Activated CD8-positive, alpha-beta memory T cell treated with anti-CD3 and anti-CD28 coated beads for 4 hours (primary cell): Measurements from ENCODE around the gene CRELD2.

Experiments
- DNase-seq, 2 donors: peaks; one replicate each; pipeline ENCODE4 v3.0.0-alpha.2; 2020; ENCODE audit warnings: low read depth in 2 of 2

CRELD2 gene

DNA sequence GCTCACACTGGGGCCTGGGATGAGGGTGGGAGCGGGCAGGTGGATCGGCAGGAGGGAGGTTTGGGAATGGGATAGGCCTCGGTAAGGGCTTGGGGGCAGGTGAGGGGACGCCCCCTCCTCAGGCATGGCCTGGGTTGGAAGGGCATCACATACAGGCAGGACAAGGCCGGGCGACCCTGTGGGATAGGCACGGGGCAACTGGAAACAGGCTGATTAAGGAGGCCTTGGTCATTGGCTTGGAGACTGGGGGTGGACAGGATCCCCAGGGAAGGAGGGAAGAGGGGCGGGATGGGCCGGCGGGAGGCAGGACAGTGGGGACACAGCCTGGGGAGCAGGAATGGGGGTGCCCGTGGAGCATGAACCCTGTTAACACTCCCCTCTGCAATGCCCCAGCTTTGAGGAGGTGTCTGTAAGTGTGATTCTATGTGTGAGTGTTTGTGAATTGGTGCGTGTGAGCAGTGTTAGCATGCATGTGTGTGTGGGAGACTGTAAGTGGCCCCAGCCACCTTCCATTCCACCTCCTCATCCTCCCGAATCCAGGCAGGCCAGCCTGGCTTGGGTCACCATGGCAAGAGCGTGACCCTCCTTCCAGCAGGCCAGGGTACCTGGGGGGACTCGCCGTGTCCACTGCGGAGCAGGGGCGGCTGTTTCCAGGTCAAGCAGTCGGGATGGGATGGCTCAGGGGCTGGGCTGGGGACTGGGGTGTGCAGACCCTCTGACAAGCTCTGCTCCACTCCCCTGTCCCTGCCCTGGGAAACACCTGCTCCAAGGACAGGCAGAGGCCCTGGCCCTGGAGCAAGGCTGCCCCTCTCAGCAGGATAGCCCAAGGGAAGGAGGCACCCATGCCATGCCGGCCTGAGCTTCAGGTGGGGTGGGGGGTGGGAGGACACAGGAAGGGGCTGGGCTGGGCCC is 38.7 kb downstream of the CRELD2 start:
- DNase-seq = no peak

DNA sequence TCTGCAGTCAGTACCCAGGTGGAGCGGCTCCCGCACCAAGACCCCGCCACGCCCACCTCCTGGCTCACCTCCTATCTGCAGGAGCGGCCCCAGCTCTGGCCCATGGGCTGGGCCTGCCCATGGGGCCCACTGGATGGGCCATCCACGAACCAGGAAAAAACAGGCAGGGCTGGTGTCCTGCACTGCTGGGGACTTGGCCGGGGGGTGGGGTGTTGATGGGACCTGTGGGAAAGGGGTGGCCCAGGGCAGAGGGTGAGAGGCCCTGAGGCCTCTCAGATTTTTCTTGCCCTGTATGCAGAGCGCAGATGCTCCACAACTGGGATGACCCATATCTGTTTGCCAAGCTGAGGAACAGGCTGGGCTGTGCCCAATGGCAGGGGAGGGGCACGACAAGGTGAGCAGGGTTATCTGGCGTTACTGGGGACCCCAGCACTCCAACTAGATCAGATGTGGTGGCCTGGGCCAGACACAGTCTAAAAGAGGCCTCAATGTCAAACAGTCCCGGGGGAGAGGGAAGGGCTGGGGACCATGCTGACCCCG is 39.5 kb downstream of the CRELD2 start:
- DNase-seq = no peak

DNA sequence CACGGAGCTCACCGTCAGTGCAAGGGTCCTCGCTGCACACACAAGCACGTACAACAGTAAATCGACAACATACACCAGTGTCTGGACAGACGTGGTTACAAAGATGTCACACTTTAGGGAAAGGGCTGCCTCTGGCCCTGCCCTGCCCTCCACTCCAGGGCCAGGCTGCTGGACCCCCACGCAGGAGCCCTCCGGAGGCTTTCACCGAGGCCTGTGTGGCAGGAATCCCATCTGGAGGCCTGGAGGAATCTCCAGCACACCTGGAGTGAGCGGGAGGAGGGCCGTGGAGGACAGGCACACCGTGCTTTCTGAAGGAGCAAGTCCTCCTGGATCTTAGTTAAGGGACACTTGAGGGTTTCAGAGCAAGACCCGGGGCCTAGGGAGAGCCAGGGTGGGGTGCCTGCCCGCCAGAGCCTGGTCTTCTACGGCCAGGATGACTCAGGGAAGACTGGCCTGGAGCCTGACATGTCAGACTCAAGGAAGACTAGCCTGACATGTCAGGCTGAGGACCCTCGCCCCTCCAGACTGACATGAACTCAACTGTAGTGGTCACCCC is 40.0 kb downstream of the CRELD2 start:
- no peak for DNase-seq

DNA sequence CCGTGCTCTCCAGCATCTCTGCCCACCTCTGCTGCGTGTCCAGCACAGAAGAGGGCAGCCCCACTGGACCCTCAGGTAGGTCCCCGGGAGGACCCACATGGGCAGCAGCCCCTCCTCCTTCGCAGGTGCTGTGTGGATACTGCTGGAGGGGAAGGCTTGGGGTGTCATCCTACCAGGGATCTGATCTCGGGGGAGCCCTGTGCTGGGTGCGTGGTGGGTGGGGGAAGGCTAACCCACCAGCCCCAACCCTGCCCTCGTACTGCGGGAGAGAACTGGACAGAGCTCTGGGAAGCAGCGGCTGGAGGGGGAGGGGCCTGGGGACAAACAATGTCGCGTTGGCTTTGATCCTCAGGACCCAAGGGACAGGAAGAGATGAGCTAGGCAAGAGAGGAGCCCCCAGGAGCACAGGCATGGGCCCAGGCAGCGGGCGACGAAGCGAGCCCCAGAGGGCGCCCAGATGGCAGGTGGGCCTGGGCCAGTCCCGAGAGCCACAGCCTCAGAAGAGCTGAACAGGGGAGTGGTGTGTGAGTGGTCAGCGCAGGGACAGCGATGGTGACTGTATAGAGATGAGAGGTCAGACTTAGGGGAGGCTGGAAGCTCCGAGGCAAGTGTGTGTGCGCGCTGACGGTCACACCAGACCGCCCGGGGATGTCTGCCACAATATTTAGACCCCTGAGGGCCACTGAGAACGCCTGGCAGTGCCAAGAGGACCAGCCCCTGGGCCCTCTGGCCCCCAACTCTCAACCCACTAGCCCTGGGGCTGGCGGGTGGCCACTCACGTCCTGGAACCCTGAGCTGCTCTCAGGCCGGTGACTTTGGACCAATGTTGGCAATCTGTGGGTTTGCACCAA is 40.7 kb downstream of the CRELD2 start:
- no peak for DNase-seq

DNA sequence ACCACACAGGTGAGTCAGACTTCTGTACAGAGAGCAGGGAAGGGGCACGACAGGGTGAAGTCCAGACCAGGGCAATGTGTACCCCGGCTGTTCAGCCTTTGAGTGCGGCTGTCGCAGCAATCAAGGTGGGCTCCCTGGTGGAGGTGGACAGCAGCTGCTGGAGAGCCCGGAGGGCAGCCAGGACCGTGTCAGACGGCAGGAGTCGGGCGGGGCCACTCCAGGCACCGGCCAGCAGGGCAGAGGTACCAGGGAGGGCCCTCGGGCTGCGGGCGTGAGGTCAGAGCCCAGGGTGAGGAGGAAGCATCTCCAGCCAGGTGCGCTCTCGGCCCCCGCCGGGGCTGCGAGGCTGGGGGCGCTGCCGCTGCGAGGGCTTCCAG is 41.3 kb downstream of the CRELD2 start:
- no peak for DNase-seq

DNA sequence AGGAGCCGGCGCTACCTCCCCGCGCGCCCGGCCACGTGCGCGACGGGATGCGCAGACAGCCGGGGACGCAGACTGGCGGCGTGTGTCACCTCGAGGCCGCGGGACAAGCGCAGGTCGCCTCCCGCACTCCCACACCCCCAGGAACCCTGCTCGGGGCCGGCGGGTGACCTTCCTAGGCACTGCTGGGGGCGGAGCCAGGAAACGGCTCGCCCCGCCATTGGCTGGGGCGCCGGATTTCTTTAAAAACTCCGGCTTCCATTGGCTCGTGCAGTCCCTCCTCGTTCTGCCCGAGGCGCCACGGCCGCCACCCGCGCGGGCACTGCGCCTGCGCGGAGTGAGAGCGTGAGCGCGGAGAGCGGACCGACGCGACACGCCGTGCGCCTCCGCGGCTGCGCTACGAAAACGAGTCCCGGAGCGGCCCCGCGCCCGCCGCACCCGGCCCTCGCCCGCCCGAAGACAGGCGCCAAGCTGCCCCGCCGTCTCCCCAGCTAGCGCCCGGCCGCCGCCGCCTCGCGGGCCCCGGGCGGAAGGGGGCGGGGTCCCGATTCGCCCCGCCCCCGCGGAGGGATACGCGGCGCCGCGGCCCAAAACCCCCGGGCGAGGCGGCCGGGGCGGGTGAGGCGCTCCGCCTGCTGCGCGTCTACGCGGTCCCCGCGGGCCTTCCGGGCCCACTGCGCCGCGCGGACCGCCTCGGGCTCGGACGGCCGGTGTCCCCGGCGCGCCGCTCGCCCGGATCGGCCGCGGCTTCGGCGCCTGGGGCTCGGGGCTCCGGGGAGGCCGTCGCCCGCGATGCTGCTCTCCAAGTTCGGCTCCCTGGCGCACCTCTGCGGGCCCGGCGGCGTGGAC is 41.9 kb downstream of the CRELD2 start, which contains the start of gene PIM3:
Gene PIM3, plus strand, starts transcription at position 614 of the 846 bp plus-strand sequence. Its CDS starts 176 bp downstream, at position 790.
- peak; percentile 87 to 92 for DNase-seq

DNA sequence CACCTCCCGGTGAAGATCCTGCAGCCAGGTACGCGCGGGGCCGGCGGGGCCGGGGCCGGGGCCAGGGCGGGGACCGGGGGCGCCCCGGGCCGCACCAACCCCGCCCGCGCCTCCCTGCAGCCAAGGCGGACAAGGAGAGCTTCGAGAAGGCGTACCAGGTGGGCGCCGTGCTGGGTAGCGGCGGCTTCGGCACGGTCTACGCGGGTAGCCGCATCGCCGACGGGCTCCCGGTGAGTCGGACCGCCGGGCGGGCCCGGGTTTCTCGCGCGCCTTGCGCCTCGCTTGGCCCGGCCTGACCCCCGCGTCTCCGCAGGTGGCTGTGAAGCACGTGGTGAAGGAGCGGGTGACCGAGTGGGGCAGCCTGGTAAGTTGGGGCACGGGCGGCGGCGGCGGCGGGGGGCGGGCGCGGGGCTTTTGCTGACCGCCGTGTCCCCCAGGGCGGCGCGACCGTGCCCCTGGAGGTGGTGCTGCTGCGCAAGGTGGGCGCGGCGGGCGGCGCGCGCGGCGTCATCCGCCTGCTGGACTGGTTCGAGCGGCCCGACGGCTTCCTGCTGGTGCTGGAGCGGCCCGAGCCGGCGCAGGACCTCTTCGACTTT is 42.7 kb downstream of the CRELD2 start:
- no peak for DNase-seq

DNA sequence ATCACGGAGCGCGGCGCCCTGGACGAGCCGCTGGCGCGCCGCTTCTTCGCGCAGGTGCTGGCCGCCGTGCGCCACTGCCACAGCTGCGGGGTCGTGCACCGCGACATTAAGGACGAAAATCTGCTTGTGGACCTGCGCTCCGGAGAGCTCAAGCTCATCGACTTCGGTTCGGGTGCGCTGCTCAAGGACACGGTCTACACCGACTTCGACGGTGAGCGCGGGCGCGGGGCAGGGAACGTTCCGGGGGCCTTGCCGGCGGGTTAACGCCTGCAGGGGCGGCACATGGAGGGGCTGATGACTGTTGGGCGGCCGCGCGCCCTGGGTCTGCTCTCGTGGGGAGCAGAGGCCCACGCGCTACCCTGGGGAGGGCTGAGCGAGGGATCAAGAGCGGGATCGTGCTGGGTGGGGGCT is 43.2 kb downstream of the CRELD2 start:
- DNase-seq = no peak

DNA sequence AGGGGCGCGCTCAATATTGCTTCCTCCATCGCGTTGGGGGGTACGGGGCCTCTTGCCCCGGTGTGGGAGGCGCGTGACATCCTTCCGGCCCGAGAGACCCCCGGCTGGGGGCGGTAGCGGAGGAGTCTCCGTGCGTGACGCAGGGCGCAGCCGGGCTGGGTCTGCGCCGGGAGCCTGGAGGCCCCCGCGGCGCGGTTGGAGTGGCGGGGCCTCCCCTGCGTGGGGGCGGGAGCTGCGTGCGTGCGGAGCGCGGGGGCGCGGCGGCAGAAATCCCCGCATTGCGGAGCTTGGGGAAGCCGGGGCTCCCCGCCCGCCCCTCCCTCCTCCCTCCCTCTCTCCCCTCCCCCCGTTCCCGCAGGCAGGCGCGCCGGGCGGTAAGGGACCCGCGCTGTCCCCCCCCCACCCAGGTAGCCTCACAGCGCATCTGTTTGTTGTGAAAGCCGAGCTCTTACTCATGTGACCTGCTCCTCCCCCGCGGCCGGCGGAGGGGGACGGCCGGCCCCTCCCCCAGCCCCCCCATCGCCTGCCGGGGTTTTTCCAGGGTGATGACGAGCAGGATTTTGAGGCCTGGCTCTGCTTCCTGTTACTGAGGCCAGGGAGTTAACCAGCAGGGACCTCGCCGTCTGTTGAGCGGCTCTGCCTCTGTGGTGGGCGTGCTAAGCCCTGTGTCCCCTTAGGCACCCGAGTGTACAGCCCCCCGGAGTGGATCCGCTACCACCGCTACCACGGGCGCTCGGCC is 43.7 kb downstream of the CRELD2 start:
- peak; percentile 80 to 82 for DNase-seq

DNA sequence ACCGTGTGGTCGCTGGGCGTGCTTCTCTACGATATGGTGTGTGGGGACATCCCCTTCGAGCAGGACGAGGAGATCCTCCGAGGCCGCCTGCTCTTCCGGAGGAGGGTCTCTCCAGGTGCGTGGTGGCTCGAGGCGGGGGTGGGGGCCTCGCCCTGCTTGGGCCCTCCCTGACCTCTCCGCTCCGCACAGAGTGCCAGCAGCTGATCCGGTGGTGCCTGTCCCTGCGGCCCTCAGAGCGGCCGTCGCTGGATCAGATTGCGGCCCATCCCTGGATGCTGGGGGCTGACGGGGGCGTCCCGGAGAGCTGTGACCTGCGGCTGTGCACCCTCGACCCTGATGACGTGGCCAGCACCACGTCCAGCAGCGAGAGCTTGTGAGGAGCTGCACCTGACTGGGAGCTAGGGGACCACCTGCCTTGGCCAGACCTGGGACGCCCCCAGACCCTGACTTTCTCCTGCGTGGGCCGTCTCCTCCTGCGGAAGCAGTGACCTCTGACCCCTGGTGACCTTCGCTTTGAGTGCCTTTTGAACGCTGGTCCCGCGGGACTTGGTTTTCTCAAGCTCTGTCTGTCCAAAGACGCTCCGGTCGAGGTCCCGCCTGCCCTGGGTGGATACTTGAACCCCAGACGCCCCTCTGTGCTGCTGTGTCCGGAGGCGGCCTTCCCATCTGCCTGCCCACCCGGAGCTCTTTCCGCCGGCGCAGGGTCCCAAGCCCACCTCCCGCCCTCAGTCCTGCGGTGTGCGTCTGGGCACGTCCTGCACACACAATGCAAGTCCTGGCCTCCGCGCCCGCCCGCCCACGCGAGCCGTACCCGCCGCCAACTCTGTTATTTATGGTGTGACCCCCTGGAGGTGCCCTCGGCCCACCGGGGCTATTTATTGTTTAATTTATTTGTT is 44.6 kb downstream of the CRELD2 start:
- no peak for DNase-seq

DNA sequence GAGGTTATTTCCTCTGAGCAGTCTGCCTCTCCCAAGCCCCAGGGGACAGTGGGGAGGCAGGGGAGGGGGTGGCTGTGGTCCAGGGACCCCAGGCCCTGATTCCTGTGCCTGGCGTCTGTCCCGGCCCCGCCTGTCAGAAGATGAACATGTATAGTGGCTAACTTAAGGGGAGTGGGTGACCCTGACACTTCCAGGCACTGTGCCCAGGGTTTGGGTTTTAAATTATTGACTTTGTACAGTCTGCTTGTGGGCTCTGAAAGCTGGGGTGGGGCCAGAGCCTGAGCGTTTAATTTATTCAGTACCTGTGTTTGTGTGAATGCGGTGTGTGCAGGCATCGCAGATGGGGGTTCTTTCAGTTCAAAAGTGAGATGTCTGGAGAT is 45.2 kb downstream of the CRELD2 start:
- DNase-seq = no peak

DNA sequence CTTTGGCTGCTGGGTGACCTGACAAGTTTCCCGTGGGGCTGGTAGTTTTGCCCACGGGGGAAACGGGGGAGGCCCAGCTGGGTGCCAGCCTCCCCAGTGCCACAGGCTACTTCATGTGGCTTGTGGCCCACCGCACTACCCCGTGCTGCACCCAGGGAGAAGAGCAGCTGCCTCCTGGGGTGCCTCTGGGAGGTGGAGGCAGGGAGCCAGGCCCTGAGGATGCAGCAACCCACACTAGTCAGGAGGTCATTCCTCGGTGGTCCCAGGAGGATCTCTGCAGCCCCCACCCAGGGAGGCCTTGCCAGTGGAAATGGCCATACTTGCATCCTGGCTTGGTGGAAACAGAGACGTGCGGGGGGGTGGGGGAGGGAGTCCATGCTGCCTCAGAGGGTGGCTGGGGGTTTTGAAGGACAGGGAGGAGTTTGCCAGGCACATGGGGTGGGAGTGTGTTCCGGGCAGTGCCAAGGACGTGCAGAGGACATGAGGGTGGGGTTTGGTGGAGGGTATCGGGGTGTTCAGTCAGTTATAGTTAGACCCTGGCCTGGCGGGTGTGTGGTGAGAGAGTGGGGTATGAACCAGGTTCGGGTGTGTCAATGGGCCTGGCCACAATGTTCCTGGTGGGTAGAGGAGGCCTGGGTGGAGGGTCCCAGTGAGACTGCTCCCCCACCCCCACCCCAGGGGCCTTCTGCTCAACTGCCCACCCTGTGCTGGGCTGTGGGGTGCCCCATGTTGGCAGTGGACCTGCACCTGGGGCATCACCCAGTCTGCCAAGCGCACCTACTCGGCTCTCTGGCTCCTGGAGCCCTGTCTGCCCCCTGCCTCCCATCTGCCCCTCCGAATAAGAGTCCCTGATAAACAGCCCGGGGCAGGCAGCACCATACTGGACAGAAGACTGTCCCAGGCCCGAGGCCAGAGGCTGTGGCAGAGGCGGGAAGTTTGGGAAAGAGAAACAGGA is 46.0 kb downstream of the CRELD2 start:
- no peak for DNase-seq

DNA sequence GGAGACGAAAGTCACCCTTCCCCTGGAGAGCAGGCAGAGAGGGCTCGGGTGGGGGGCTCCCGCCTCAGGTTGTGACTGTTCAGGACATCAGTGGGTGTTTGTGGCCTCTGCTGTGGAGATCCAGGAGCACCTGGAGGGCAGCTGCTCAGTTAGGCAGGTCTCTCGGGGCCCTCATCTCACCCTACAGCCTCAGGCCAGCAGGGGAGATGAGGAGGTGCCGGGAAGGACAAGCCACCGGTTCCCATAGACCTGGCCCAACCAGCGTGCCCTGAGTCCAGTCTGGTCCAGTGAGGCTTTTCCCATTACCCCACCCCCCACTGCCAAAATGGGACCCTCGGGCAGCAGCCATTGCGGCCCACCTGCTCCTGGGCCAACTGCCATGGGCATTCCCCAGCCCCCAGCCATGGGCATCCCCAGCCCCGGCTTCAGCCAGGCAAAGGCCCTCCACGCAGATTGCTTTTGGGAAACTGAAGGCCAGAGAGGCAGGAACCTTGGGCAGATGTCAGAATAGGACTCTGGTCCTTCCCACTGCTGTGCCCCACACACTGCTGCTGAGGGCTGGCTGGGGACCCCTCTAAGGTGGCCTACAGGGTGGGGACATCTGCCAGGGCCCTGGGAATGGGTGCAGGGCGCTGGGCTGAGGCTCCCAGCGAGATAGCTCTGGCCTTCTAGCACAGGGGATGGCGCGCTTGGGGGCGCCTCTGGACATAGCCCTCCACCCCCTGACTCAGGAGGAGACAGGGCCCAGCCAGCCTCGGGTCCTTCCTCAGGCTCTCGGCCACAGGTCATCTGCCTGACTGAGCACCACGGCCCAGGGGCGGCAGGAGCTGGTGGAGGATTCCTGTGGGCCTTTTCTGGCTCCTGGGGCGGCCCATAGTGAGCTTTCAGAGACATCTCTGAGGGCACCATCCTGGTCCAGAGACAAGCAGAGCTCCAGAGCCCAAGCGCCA is 46.9 kb downstream of the CRELD2 start:
- no peak for DNase-seq

DNA sequence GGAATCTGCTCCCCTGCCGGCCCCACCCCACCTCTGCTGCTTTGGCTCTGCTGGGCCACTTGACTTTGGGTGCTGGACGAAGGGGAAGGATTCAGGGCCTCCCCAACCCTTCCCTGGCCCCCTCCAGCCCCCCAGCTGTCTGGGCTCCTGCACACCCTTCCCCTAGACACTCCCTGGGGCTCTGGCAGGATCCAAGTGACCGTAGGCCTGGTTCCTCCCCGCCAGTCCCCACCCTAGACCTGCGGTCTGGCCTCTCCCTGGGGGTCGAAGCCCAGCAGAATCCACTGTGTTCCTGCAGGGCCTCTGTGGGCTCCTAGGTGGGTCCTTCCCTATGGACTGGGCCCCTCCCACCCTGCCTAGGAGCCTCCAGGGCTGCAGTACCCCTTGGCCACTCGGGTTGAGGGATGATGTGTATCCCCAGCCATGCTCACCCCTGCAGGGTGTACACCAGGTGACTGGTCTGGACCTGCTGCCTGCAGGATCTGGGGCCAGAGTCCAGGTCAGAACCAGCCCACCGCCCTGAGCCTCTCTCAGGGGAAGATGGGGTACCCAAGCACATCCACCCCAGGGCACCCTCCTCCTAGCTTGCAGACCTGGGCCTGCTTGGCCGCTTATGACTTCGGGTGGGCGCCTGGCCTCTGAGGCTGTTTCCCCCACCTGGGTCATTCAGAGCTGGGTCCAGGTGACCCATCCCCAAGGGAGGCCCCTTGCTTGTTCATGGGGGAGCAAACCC is 47.8 kb downstream of the CRELD2 start:
- no peak for DNase-seq

DNA sequence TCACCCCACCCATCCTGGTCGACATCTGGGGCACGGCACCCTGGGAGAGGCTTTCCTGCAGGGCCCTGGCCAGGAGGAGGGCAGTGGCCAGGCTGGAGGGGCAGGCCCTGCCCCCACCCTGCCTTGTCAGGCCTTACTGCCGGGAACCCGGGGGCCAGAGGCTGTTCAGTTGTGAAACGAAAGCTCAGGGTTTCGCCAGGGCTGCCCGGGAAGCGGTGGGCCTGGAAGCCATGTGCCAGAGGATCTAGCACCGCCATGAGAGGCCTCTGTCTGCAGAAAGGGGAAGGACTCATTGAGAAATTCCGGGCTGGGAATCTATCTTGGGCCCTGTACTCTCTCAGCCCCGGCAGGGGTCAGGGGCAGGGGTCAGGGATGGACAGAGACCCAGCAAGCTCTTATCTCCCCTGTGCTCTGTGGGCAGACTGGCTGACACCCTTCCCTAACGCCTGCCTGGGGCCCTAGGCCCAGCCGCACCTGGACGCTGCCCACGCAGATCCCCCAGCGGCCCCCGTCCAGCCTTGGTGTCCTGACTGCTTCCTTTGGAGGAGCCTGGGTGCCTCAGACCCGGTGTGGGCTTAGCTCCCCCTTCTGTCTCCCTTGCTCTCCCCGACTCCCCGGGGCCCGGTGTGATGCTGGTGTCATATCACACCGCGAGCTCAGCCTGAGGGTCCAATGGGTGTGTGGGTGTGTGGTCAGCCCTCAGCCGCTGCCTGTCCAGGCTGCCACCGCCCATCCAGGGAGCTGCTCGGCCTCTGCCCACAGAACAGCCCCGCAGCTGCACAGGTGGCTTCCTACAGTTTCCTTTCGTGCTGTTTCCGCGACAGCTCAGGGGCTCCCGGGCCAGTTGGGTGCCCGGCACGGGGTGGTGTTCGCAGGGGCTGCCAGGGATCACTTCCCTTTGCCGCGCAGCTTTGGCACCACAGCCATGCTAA is 48.6 kb downstream of the CRELD2 start:
- DNase-seq = no peak
